Lower leg skin (tissue), 3 donors: Measurements from ENCODE around the gene LAMC2.

Source experiments
- POLR2A ChIP-seq, 2 donors: fragments of 450-650 bp; IDR thresholded peaks; one replicate each; pipeline ENCODE4 v1.6.1; 2016 to 2017; ENCODE audit warnings: antibody characterized with exemption in 2 of 2, mild to moderate bottlenecking in 1 of 2, moderate library complexity in 1 of 2
- TF ChIP-seq, protein P1 (sequence below), 3 donors: fragments of 450-650 bp; IDR thresholded peaks; one replicate each; pipeline ENCODE4 v1.5.1; 2016; ENCODE audit warnings: antibody characterized with exemption in 3 of 3, mild to moderate bottlenecking in 3 of 3, moderate library complexity in 2 of 3

DNA sequence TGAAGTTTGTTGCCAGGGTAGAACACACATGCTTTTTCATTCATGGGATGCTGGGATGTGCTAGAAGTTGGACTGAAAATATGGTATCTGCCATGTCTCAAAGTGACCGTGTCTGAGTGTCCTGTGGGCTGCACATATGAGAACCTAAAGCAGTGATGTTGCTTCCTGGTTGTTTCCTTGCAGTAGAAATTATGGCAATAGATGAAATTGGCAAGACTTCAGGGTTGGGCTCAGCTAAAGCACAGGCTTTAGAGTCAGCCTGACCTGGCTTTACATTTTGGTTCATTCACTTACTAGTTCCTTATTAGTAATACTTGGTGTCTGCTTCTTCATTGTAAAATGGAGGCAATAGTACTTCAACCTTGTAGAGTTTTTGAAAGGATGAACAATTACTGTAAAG is 2.2 kb downstream of the LAMC2 start:
- no peak for TF ChIP-seq POLR2A (IDR thresholded peaks at IDR 0.05)
- TF ChIP-seq, protein P1, sequence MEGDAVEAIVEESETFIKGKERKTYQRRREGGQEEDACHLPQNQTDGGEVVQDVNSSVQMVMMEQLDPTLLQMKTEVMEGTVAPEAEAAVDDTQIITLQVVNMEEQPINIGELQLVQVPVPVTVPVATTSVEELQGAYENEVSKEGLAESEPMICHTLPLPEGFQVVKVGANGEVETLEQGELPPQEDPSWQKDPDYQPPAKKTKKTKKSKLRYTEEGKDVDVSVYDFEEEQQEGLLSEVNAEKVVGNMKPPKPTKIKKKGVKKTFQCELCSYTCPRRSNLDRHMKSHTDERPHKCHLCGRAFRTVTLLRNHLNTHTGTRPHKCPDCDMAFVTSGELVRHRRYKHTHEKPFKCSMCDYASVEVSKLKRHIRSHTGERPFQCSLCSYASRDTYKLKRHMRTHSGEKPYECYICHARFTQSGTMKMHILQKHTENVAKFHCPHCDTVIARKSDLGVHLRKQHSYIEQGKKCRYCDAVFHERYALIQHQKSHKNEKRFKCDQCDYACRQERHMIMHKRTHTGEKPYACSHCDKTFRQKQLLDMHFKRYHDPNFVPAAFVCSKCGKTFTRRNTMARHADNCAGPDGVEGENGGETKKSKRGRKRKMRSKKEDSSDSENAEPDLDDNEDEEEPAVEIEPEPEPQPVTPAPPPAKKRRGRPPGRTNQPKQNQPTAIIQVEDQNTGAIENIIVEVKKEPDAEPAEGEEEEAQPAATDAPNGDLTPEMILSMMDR (IDR thresholded peaks at IDR 0.05): no peak
